Hepatocyte (in vitro differentiated cells): ENCODE results near the gene SPATA21. TPM values are rescaled to one million over a fixed set of nuclear protein-coding genes. Genes with fewer than 3 reads are reported as not detected.

Experiments used
- DNase-seq: peaks from one replicate; pipeline ENCODE4 v3.0.0-alpha.2; 2016; ENCODE audit warnings: low spot score
- H2AFZ ChIP-seq: fragments of 200-600 bp; sonication (generic); 2 replicates; pipeline ENCODE4 v1.6.0; 2016; ENCODE audit warnings: antibody characterized with exemption, mild to moderate bottlenecking
- H3K27ac ChIP-seq: fragments of 200-600 bp; sonication (generic); 2 replicates; pipeline ENCODE4 v1.5.1; 2016; ENCODE audit warnings: mild to moderate bottlenecking
- H3K27me3 ChIP-seq: fragments of 200-600 bp; sonication (generic); 2 replicates; pipeline ENCODE4 v1.6.1; 2016
- H3K36me3 ChIP-seq: fragments of 200-600 bp; sonication (generic); replicated peaks from 2 replicates; pipeline ENCODE4 v1.5.1; 2016; ENCODE audit warnings: low read depth; ENCODE audit not compliant: insufficient read depth
- H3K4me1 ChIP-seq: fragments of 200-600 bp; sonication (generic); 2 replicates; pipeline ENCODE4 v1.5.1; 2016; ENCODE audit warnings: mild to moderate bottlenecking, moderate library complexity; ENCODE audit not compliant: insufficient read depth
- H3K4me2 ChIP-seq: fragments of 200-600 bp; sonication (generic); 2 replicates; pipeline ENCODE4 v1.6.0; 2016
- H3K4me3 ChIP-seq: fragments of 200-600 bp; sonication (generic); 2 replicates; pipeline ENCODE4 v1.5.1; 2016; ENCODE audit warnings: mild to moderate bottlenecking
- H3K79me2 ChIP-seq: fragments of 200-600 bp; sonication (generic); 2 replicates; pipeline ENCODE4 v1.6.0; 2017; ENCODE audit warnings: mild to moderate bottlenecking
- H3K9me2 ChIP-seq: fragments of 200-600 bp; sonication (generic); replicated peaks from 2 replicates; pipeline ENCODE4 v1.6.0; 2017; ENCODE audit warnings: mild to moderate bottlenecking; ENCODE audit not compliant: insufficient read depth
- H3K9me3 ChIP-seq: fragments of 200-600 bp; sonication (generic); 2 replicates; pipeline ENCODE4 v1.5.1; 2016; ENCODE audit warnings: low read depth, mild to moderate bottlenecking
- H4K20me1 ChIP-seq: fragments of 200-600 bp; sonication (generic); 2 replicates; pipeline ENCODE4 v1.6.0; 2016; ENCODE audit warnings: mild to moderate bottlenecking; ENCODE audit not compliant: insufficient read depth, poor library complexity, severe bottlenecking
- CTCF ChIP-seq: fragments of 200-600 bp; sonication (generic); IDR thresholded peaks from 2 replicates; pipeline ENCODE4 v1.5.1; 2016; ENCODE audit warnings: antibody characterized with exemption, mild to moderate bottlenecking; ENCODE audit not compliant: poor library complexity
- EZH2 ChIP-seq: fragments of 200-600 bp; sonication (generic); IDR thresholded peaks from 2 replicates; pipeline ENCODE4 v1.6.1; 2016; ENCODE audit warnings: antibody characterized with exemption, mild to moderate bottlenecking, borderline replicate concordance
- EZH2phosphoT487 ChIP-seq: fragments of 200-600 bp; sonication (generic); IDR thresholded peaks from one replicate; pipeline ENCODE4 v1.6.1; 2018; ENCODE audit warnings: antibody characterized with exemption, mild to moderate bottlenecking, low read depth, moderate library complexity; ENCODE audit not compliant: unreplicated experiment, severe bottlenecking
- WGBS: methylation state at CpG from one replicate; pipeline ENCODE4 v1.1.6; 2016; ENCODE audit warnings: low lambda C conversion rate; ENCODE audit errors: missing lambda C conversion rate; 5-methylcytosine and 5-hydroxymethylcytosine counted together
- polyA plus RNA-seq: library from polyadenylated mRNA; unstranded; fragments of >200 nt; fragmentation: Nextera tagmentation; extraction: Ambion mirVana; gene quantifications from 2 replicates; pipeline ENCODE4 v1.2.1, GENCODE V29; 2016
- total RNA-seq: library from RNA; depleted of rRNA; stranded (reverse); fragments of >200 nt; gene quantifications from 2 replicates; pipeline ENCODE4 v1.2.3, GENCODE V29; 2014

Gene SPATA21
- total and polyA plus RNA-seq, 2 experiments from 2014 or later = 0.30 to 0.92 TPM

- Histone ChIP-seq H3K27ac (no peak overlapping the region), H2AFZ (no peak overlapping the region), H3K4me1 (peaks cover 9% of the 10 kb centered on the region), H3K79me2 (peaks cover 33% of the 10 kb centered on the region), H3K9me3 (no peaks in the 10 kb centered on the region), H3K4me3 (no peak overlapping the region), H3K4me2 (no peak overlapping the region), H3K9me2 (no peaks in the 10 kb centered on the region), H4K20me1 (no peaks in the 10 kb centered on the region), H3K36me3 (no peaks in the 10 kb centered on the region), H3K27me3 (no peaks in the 10 kb centered on the region)
- 89% methylated on average over 2 of the region's 2 CpGs for WGBS
- DNase-seq = no peak
- no peak for TF ChIP-seq EZH2
- no peak for TF ChIP-seq CTCF
- no peak for TF ChIP-seq EZH2phosphoT487
Observed at GRCh38 chr1:16438924-16439323, 1.7 kb upstream of the SPATA21 start.

- Histone ChIP-seq H3K4me1 (peaks cover 9% of the 10 kb centered on the region), H3K79me2 (peaks cover 29% of the 10 kb centered on the region), H2AFZ (no peak overlapping the region), H3K27me3 (no peaks in the 10 kb centered on the region), H4K20me1 (no peaks in the 10 kb centered on the region), H3K9me3 (no peaks in the 10 kb centered on the region), H3K4me2 (no peak overlapping the region), H3K4me3 (no peak overlapping the region), H3K9me2 (no peaks in the 10 kb centered on the region), H3K27ac (no peak overlapping the region), H3K36me3 (no peaks in the 10 kb centered on the region)
- no peak for DNase-seq
- 85% methylated on average over 2 of the region's 2 CpGs for whole genome bisulfite sequencing
- TF ChIP-seq CTCF (no peak), EZH2phosphoT487 (no peak), EZH2 (no peak)
Observed at GRCh38 chr1:16438516-16438915, 1.3 kb upstream of the SPATA21 start.

- H3K4me2 ChIP-seq = no peak overlapping the region
- no peaks in the 10 kb centered on the region for H3K9me3 ChIP-seq
- H3K36me3 ChIP-seq = no peaks in the 10 kb centered on the region
- no peak for TF ChIP-seq CTCF
- TF ChIP-seq EZH2phosphoT487 = no peak
- WGBS = 90% methylated on average over 2 of the region's 2 CpGs
- no peaks in the 10 kb centered on the region for H3K4me1 ChIP-seq
- no peaks in the 10 kb centered on the region for H3K79me2 ChIP-seq
- H3K4me3 ChIP-seq = no peak overlapping the region
- H3K27ac ChIP-seq = no peak overlapping the region
- no peaks in the 10 kb centered on the region for H3K9me2 ChIP-seq
- no peaks in the 10 kb centered on the region for H4K20me1 ChIP-seq
- no peak overlapping the region for H2AFZ ChIP-seq
- H3K27me3 ChIP-seq = no peaks in the 10 kb centered on the region
- no peak for DNase-seq
Observed at GRCh38 chr1:16434501-16434900, 2.7 kb downstream of the SPATA21 start.

- no peak for TF ChIP-seq EZH2phosphoT487
- TF ChIP-seq CTCF = no peak
- TF ChIP-seq EZH2 = no peak
- Histone ChIP-seq H3K27me3 (no peaks in the 10 kb centered on the region), H2AFZ (no peak overlapping the region), H3K4me3 (no peak overlapping the region), H3K9me3 (no peaks in the 10 kb centered on the region), H3K36me3 (no peaks in the 10 kb centered on the region), H3K9me2 (no peaks in the 10 kb centered on the region), H3K4me1 (no peaks in the 10 kb centered on the region), H3K4me2 (no peak overlapping the region), H3K27ac (no peak overlapping the region), H4K20me1 (no peaks in the 10 kb centered on the region), H3K79me2 (no peaks in the 10 kb centered on the region)
- 94% methylated on average over 4 of the region's 4 CpGs for WGBS
- DNase-seq = no peak
Observed at GRCh38 chr1:16434007-16434406, 3.2 kb downstream of the SPATA21 start.
